Omental fat pad (tissue), 4 donors: ENCODE results near the gene BAHCC1. TPM values are rescaled to one million over a fixed set of nuclear protein-coding genes. Genes with fewer than 3 reads are reported as not detected.

ENCODE experiments used
- ATAC-seq: fragments of 150-250 bp; one replicate; pipeline ENCODE4 v1.9.1; 2016; ENCODE audit warnings: mild to moderate bottlenecking, moderate library complexity; ENCODE audit not compliant: low FRiP score
- DNase-seq: peaks from one replicate; pipeline ENCODE4 v3.0.0-alpha.2; 2019; ENCODE audit warnings: low spot score
- CTCF ChIP-seq, 3 donors: fragments of 450-650 bp; IDR thresholded peaks; one replicate each; pipeline ENCODE4 v1.5.1; 2016 to 2017; ENCODE audit warnings: antibody characterized with exemption in 3 of 3, mild to moderate bottlenecking in 3 of 3, moderate library complexity in 2 of 3
- total RNA-seq, 4 donors: library from RNA; depleted of rRNA; stranded (reverse); fragments of >200 nt; gene quantifications; one replicate each; pipeline ENCODE4 v1.1.0, GENCODE V29; 2016

BAHCC1 gene
- total RNA-seq, 4 donors from 2014 or later: 4.8 to 20.8 (median 7.1) TPM

- no peak for DNase-seq
- TF ChIP-seq CTCF (IDR thresholded peaks at IDR 0.05): no peak
- ATAC-seq: no peak
Measured at GRCh38 chr17:81434681-81435417, 39.6 kb downstream of the BAHCC1 start.

- TF ChIP-seq CTCF (IDR thresholded peaks at IDR 0.05): no peak
- no peak for ATAC-seq
- no peak for DNase-seq
Measured at GRCh38 chr17:81435652-81436293, 40.5 kb downstream of the BAHCC1 start.

GRCh38 chr17:81436294-81436849 lies 41.1 kb downstream of the BAHCC1 start:
- ATAC-seq (peak; percentile 15), DNase-seq (no peak)
- TF ChIP-seq CTCF (IDR thresholded peaks at IDR 0.05): no peak

- TF ChIP-seq CTCF (IDR thresholded peaks at IDR 0.05): no peak
- ATAC-seq: no peak
Measured at GRCh38 chr17:81437191-81437651, 42.0 kb downstream of the BAHCC1 start.

GRCh38 chr17:81438007-81438659 lies 42.9 kb downstream of the BAHCC1 start:
- ATAC-seq (no peak), DNase-seq (no peak)
- TF ChIP-seq CTCF (IDR thresholded peaks at IDR 0.05): no peak

More at GRCh38 chr17:81437191-81437651, 42.0 kb downstream of the BAHCC1 start:
- no peak for DNase-seq

- ATAC-seq: no peak
- DNase-seq: no peak
- no peak for TF ChIP-seq CTCF (IDR thresholded peaks at IDR 0.05)
Measured at GRCh38 chr17:81438688-81439087, 43.4 kb downstream of the BAHCC1 start.
